SK-N-SH treated with all-trans-retinoic acid at 6 μM for 48 hours (cell line): Measurements from ENCODE around the gene GNAS.

Experiments used
- ATAC-seq: fragments of 200-7000 bp; cut with Tn5 transposase; 3 replicates; pipeline ENCODE4 v1.9.1; 2020; ENCODE audit warnings: mild to moderate bottlenecking, moderate library complexity
- ARNTL ChIP-seq: fragments of 450-650 bp; formaldehyde crosslinking; IDR thresholded peaks from 2 replicates; pipeline ENCODE4 v1.5.0; 2020; ENCODE audit warnings: low read depth, mild to moderate bottlenecking, moderate library complexity, borderline replicate concordance
- BACH2 ChIP-seq: fragments of 250-450 bp; sonication (Bioruptor Pico); IDR thresholded peaks from 2 replicates; pipeline ENCODE4 v1.9.0; 2021; ENCODE audit warnings: mild to moderate bottlenecking, borderline replicate concordance
- CREB5 ChIP-seq: fragments of 250-450 bp; sonication (Bioruptor Pico); IDR thresholded peaks from 2 replicates; pipeline ENCODE4 v1.5.1; 2020; ENCODE audit warnings: low read depth, mild to moderate bottlenecking, moderate library complexity
- CSDC2 ChIP-seq: fragments of 250-450 bp; sonication (Bioruptor Pico); IDR thresholded peaks from 2 replicates; pipeline ENCODE4 v1.5.0; 2020; ENCODE audit warnings: mild to moderate bottlenecking, moderate library complexity
- CSRNP3 ChIP-seq: fragments of 250-450 bp; sonication (Bioruptor Pico); IDR thresholded peaks from 2 replicates; pipeline ENCODE4 v1.5.1; 2021; ENCODE audit warnings: mild to moderate bottlenecking, moderate library complexity
- ESRRG ChIP-seq: fragments of 250-450 bp; sonication (Bioruptor Pico); IDR thresholded peaks from 2 replicates; pipeline ENCODE4 v1.6.1; 2021; ENCODE audit warnings: mild to moderate bottlenecking
- GLIS3 ChIP-seq: fragments of 250-450 bp; sonication (Bioruptor Pico); IDR thresholded peaks from 2 replicates; pipeline ENCODE4 v1.5.0; 2020; ENCODE audit warnings: mild to moderate bottlenecking, moderate library complexity
- ISL1 ChIP-seq: fragments of 250-450 bp; sonication (Bioruptor Pico); IDR thresholded peaks from 2 replicates; pipeline ENCODE4 v2.1.2; 2022; ENCODE audit warnings: mild to moderate bottlenecking, moderate library complexity
- OSR1 ChIP-seq: fragments of 250-450 bp; sonication (Bioruptor Pico); IDR thresholded peaks from 2 replicates; pipeline ENCODE4 v1.8.0; 2022; ENCODE audit warnings: moderate library complexity, mild to moderate bottlenecking, inconsistent platforms
- PATZ1 ChIP-seq: fragments of 250-450 bp; sonication (Bioruptor Pico); IDR thresholded peaks from 2 replicates; pipeline ENCODE4 v1.8.0; 2020; ENCODE audit warnings: mild to moderate bottlenecking, moderate library complexity, borderline replicate concordance
- POU6F1 ChIP-seq: fragments of 250-450 bp; sonication (Bioruptor Pico); IDR thresholded peaks from 2 replicates; pipeline ENCODE4 v1.8.0; 2021; ENCODE audit warnings: low read depth, mild to moderate bottlenecking, moderate library complexity, borderline replicate concordance
- RARB ChIP-seq: fragments of 250-450 bp; sonication (Bioruptor Pico); IDR thresholded peaks from 2 replicates; pipeline ENCODE4 v1.8.0; 2021; ENCODE audit warnings: mild to moderate bottlenecking, moderate library complexity
- TCF4 ChIP-seq: fragments of 250-450 bp; sonication (Bioruptor Pico); IDR thresholded peaks from 2 replicates; pipeline ENCODE4 v1.8.0; 2021; ENCODE audit warnings: mild to moderate bottlenecking, moderate library complexity, borderline replicate concordance
- TOX ChIP-seq: fragments of 250-450 bp; sonication (Bioruptor Pico); IDR thresholded peaks from 2 replicates; pipeline ENCODE4 v1.8.0; 2021; ENCODE audit warnings: mild to moderate bottlenecking, moderate library complexity, borderline replicate concordance
- ZFP3 ChIP-seq: fragments of 250-450 bp; sonication (Bioruptor Pico); IDR thresholded peaks from 2 replicates; pipeline ENCODE4 v1.5.0; 2020; ENCODE audit warnings: mild to moderate bottlenecking, moderate library complexity
- ZFP30 ChIP-seq: fragments of 450-650 bp; formaldehyde crosslinking; IDR thresholded peaks from 2 replicates; pipeline ENCODE4 v1.5.0; 2022; ENCODE audit warnings: mild to moderate bottlenecking, moderate library complexity
- ZNF565 ChIP-seq: fragments of 450-650 bp; formaldehyde crosslinking; conservative IDR thresholded peaks from 2 replicates; pipeline ENCODE4 v1.5.0; 2020; ENCODE audit warnings: low read depth, mild to moderate bottlenecking, moderate library complexity
- ZNF70 ChIP-seq: fragments of 450-650 bp; formaldehyde crosslinking; IDR thresholded peaks from 2 replicates; pipeline ENCODE4 v1.5.0; 2020; ENCODE audit warnings: mild to moderate bottlenecking, moderate library complexity
- ZNF8 ChIP-seq: fragments of 450-650 bp; formaldehyde crosslinking; IDR thresholded peaks from 2 replicates; pipeline ENCODE4 v1.5.0; 2020; ENCODE audit warnings: mild to moderate bottlenecking, moderate library complexity
- TF ChIP-seq, protein P1 (sequence below): fragments of 250-450 bp; sonication (Bioruptor Pico); IDR thresholded peaks from 2 replicates; pipeline ENCODE4 v1.5.0; 2020; ENCODE audit warnings: mild to moderate bottlenecking, moderate library complexity

Gene GNAS

GRCh38 chr20:58883241-58883691 is 30.8 kb downstream of the GNAS start:
- peak; percentile 87 for ATAC-seq
- TF ChIP-seq PATZ1 (CRISPR knock-in tag) = no peak
- no peak for TF ChIP-seq TOX (CRISPR knock-in tag)
- TF ChIP-seq ARNTL (CRISPR knock-in tag) = no peak
- no peak for TF ChIP-seq ZFP30 (CRISPR knock-in tag)
- TF ChIP-seq CREB5 (CRISPR knock-in tag) = no peak
- TF ChIP-seq RARB (CRISPR knock-in tag) = no peak
- no peak for TF ChIP-seq OSR1
- TF ChIP-seq TCF4 (CRISPR knock-in tag) = no peak
- TF ChIP-seq, protein P1, sequence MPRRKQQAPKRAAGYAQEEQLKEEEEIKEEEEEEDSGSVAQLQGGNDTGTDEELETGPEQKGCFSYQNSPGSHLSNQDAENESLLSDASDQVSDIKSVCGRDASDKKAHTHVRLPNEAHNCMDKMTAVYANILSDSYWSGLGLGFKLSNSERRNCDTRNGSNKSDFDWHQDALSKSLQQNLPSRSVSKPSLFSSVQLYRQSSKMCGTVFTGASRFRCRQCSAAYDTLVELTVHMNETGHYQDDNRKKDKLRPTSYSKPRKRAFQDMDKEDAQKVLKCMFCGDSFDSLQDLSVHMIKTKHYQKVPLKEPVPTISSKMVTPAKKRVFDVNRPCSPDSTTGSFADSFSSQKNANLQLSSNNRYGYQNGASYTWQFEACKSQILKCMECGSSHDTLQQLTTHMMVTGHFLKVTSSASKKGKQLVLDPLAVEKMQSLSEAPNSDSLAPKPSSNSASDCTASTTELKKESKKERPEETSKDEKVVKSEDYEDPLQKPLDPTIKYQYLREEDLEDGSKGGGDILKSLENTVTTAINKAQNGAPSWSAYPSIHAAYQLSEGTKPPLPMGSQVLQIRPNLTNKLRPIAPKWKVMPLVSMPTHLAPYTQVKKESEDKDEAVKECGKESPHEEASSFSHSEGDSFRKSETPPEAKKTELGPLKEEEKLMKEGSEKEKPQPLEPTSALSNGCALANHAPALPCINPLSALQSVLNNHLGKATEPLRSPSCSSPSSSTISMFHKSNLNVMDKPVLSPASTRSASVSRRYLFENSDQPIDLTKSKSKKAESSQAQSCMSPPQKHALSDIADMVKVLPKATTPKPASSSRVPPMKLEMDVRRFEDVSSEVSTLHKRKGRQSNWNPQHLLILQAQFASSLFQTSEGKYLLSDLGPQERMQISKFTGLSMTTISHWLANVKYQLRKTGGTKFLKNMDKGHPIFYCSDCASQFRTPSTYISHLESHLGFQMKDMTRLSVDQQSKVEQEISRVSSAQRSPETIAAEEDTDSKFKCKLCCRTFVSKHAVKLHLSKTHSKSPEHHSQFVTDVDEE (CRISPR knock-in tag) = no peak
- TF ChIP-seq ESRRG (CRISPR knock-in tag) = no peak
- no peak for TF ChIP-seq ZNF8 (CRISPR knock-in tag)
- TF ChIP-seq ZNF565 (CRISPR knock-in tag) = no peak

DNA sequence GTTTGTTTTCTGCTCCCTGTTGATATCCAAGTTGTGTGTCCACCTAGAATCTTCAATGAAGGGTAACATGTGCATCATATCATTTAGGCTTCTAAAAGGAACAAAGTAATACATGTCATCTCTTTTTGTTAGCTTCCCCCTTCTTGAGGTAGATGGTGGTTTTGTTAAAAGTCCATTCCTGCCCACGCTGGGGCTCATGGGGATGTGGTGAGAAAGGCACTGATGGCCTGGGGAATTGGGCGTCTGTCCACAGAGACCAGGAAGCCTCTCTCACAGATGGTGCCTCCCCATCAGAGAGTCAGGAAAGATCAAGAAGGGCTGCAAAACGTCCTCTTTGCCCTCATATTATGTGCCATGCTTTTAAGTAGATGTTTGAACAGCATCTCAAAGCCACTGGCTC is 32.5 kb downstream of the GNAS start:
- TF ChIP-seq, protein P1 (CRISPR knock-in tag) = no peak
- TF ChIP-seq ZFP30 (CRISPR knock-in tag) (no peak), CSRNP3 (CRISPR knock-in tag) (no peak), CSDC2 (no peak), ZNF565 (CRISPR knock-in tag) (no peak), ISL1 (CRISPR knock-in tag) (no peak), ZFP3 (CRISPR knock-in tag) (no peak), BACH2 (no peak), ZNF70 (CRISPR knock-in tag) (no peak), TCF4 (CRISPR knock-in tag) (no peak), PATZ1 (CRISPR knock-in tag) (no peak), RARB (CRISPR knock-in tag) (no peak), POU6F1 (CRISPR knock-in tag) (no peak), ZNF8 (CRISPR knock-in tag) (no peak), CREB5 (CRISPR knock-in tag) (no peak), GLIS3 (CRISPR knock-in tag) (no peak), OSR1 (no peak)
- ATAC-seq = no peak
